GM18517 (cell line): ENCODE measurements around the gene EPB41L4A.
A peak's percentile ranks its signal among the peaks of the same experiment; 100 is the strongest.

Experiments used
- ATAC-seq: cut with Tn5 transposase; IDR thresholded peaks from one replicate; pipeline ENCODE4 v1.9.1; 2021; ENCODE audit warnings: mild to moderate bottlenecking, moderate library complexity; ENCODE audit not compliant: unreplicated experiment

EPB41L4A gene

GRCh38 chr5:112356178-112356956, 62.7 kb downstream of the EPB41L4A start:
- no peak for ATAC-seq

GRCh38 chr5:112355058-112355685, 63.9 kb downstream of the EPB41L4A start:
- ATAC-seq, result peak; percentile 57

- no peak for ATAC-seq
Observed at GRCh38 chr5:112353678-112354077, 65.4 kb downstream of the EPB41L4A start.

- ATAC-seq, result no peak
Observed at GRCh38 chr5:112351225-112351624, 67.9 kb downstream of the EPB41L4A start.

GRCh38 chr5:112350626-112351025, 68.5 kb downstream of the EPB41L4A start:
- ATAC-seq, result no peak

- ATAC-seq, result no peak
Observed at GRCh38 chr5:112349371-112349770, 69.7 kb downstream of the EPB41L4A start.

GRCh38 chr5:112348915-112349314, 70.2 kb downstream of the EPB41L4A start:
- no peak for ATAC-seq

- no peak for ATAC-seq
Observed at GRCh38 chr5:112348387-112348786, 70.7 kb downstream of the EPB41L4A start.

- ATAC-seq, result no peak
Observed at GRCh38 chr5:112346411-112347044, 72.5 kb downstream of the EPB41L4A start.

- ATAC-seq, result no peak
Observed at GRCh38 chr5:112344540-112344939, 74.5 kb downstream of the EPB41L4A start.

GRCh38 chr5:112342389-112342788, 76.7 kb downstream of the EPB41L4A start:
- no peak for ATAC-seq

GRCh38 chr5:112339761-112340160, 79.3 kb downstream of the EPB41L4A start:
- ATAC-seq, result no peak

- ATAC-seq, result no peak
Observed at GRCh38 chr5:112338681-112339337, 80.3 kb downstream of the EPB41L4A start.

- no peak for ATAC-seq
Observed at GRCh38 chr5:112333331-112333781, 85.7 kb downstream of the EPB41L4A start.

- ATAC-seq, result no peak
Observed at GRCh38 chr5:112331892-112332291, 87.2 kb downstream of the EPB41L4A start.

GRCh38 chr5:112329419-112330090, 89.5 kb downstream of the EPB41L4A start:
- peak; percentile 94 for ATAC-seq

GRCh38 chr5:112323166-112323565, 95.9 kb downstream of the EPB41L4A start:
- no peak for ATAC-seq

- ATAC-seq, result no peak
Observed at GRCh38 chr5:112320408-112320807, 98.7 kb downstream of the EPB41L4A start.

GRCh38 chr5:112318346-112318745, 100.7 kb downstream of the EPB41L4A start:
- ATAC-seq, result no peak

GRCh38 chr5:112317866-112318265, 101.2 kb downstream of the EPB41L4A start:
- ATAC-seq, result no peak

- ATAC-seq, result no peak
Observed at GRCh38 chr5:112316731-112317130, 102.3 kb downstream of the EPB41L4A start.
